ENCODE results near the gene TNN.

DNA sequence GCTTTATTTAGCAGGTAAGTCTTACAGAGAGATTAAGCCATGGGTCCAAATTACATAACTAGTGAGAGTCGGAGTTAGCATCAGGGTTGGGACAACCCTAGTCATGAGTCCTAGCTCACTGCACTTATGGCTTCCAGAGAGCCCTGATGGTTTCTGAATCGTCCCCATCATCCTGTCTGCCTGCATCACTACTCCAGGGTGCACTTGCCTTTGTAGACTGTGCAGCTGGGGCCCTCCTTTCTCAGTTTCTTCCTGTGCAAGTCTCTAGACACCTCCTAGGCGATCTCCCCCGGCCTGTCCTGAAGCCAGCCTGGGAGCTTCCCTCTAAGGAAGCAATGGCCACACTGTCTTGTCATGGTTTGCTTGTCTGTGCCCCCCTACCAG, 87.8 kb downstream of the TNN start:
- TF ChIP-seq CTCF (conservative IDR thresholded peaks at IDR 0.05; ENCODE audit: low read depth, low read length) (no peak), EZH2 (IDR thresholded peaks at IDR 0.05; ENCODE audit: borderline replicate concordance, low read depth, low read length, poor library complexity, severe bottlenecking) (no peak)

All from A673 (cell line).